IMR-90 (cell line): Measurements from ENCODE around the gene ANKRD36B. TPM values are rescaled to one million over a fixed set of nuclear protein-coding genes. Genes with fewer than 3 reads are reported as not detected.
"Not testable (repeated sequence)": the region's sequence is repeated elsewhere in the genome, so short reads cannot be mapped to it uniquely, and the experiment has no call there.

Experiments used
- ATAC-seq: fragments of 200-7000 bp; cut with Tn5 transposase; 2 replicates; pipeline ENCODE4 v1.9.1; 2020; ENCODE audit warnings: low read depth, mild to moderate bottlenecking, moderate library complexity
- BruUV-seq: library from RNA; stranded (reverse); fragments of 400-500 nt; replicated peaks from 2 replicates; lab custom pipeline; 2021; lab: Mats Ljungman, UMichigan
- CTCF ChIA-PET: fragments of 300-600 bp; formaldehyde crosslinking; extraction: SDS; loops from one replicate; lab custom pipeline; 2021; ENCODE audit warnings: antibody characterized with exemption; lab: Yijun Ruan, JAX
- POLR2A ChIA-PET: fragments of 300-600 bp; sonication (Branson Sonifier 250); formaldehyde crosslinking; loops from one replicate; lab custom pipeline; 2022; ENCODE audit warnings: antibody characterized with exemption; ENCODE audit not compliant: unreplicated experiment; lab: Charles Lee
- DNase-seq: peaks from one replicate; pipeline ENCODE4 v3.0.0; 2013
- H2AFZ ChIP-seq: replicated peaks from 2 replicates; pipeline ENCODE3; 2013; ENCODE audit warnings: low read length, mild to moderate bottlenecking; ENCODE audit not compliant: poor library complexity
- H2AK5ac ChIP-seq: 2 replicates; pipeline ENCODE4 v1.6.1; 2013; ENCODE audit warnings: low read depth, low read length, inconsistent platforms
- H2AK9ac ChIP-seq: replicated peaks from 2 replicates; pipeline ENCODE3; 2013; ENCODE audit warnings: mild to moderate bottlenecking, low read depth, low read length, moderate library complexity; ENCODE audit not compliant: poor library complexity
- H2BK120ac ChIP-seq: 2 replicates; pipeline ENCODE4 v1.6.1; 2013; ENCODE audit warnings: low read depth, low read length, inconsistent platforms
- H2BK15ac ChIP-seq: 3 replicates; pipeline ENCODE4 v1.6.1; 2013; ENCODE audit warnings: low read depth, low read length, inconsistent platforms
- H2BK20ac ChIP-seq: 2 replicates; pipeline ENCODE4 v1.6.1; 2013; ENCODE audit warnings: low read depth, mild to moderate bottlenecking, inconsistent platforms, low read length, moderate library complexity
- H2BK5ac ChIP-seq: 2 replicates; pipeline ENCODE4 v1.6.1; 2013; ENCODE audit warnings: mild to moderate bottlenecking, low read depth, low read length, inconsistent platforms; ENCODE audit not compliant: poor library complexity, severe bottlenecking
- H3K14ac ChIP-seq: replicated peaks from 2 replicates; pipeline ENCODE4 v1.6.1; 2013; ENCODE audit warnings: low read depth, low read length, inconsistent platforms
- H3K18ac ChIP-seq: 2 replicates; pipeline ENCODE4 v1.6.1; 2013; ENCODE audit warnings: low read depth, low read length, control low read depth
- H3K23ac ChIP-seq: 2 replicates; pipeline ENCODE4 v1.6.1; 2013; ENCODE audit warnings: low read depth, low read length, inconsistent platforms
- H3K27ac ChIP-seq: 2 replicates; pipeline ENCODE4 v1.5.1; 2013; ENCODE audit warnings: mild to moderate bottlenecking, control low read depth, low read length; ENCODE audit not compliant: insufficient read depth
- H3K27me3 ChIP-seq: 2 replicates; pipeline ENCODE4 v1.6.1; 2013; ENCODE audit warnings: low read length; ENCODE audit not compliant: control insufficient read depth, insufficient read depth
- H3K36me3 ChIP-seq: 2 replicates; pipeline ENCODE4 v1.6.1; 2013; ENCODE audit warnings: low read length, mixed read lengths; ENCODE audit not compliant: control insufficient read depth, insufficient read depth
- H3K4ac ChIP-seq: 2 replicates; pipeline ENCODE4 v1.6.1; 2013; ENCODE audit warnings: low read depth, low read length, inconsistent platforms
- H3K4me1 ChIP-seq: 2 replicates; pipeline ENCODE4 v1.6.1; 2013; ENCODE audit warnings: low read length, mixed read lengths; ENCODE audit not compliant: control insufficient read depth, insufficient read depth
- H3K4me2 ChIP-seq: 2 replicates; pipeline ENCODE4 v1.6.1; 2013; ENCODE audit warnings: low read depth, mild to moderate bottlenecking, control low read depth, low read length, moderate library complexity
- H3K4me3 ChIP-seq: 2 replicates; pipeline ENCODE4 v1.5.1; 2013; ENCODE audit warnings: low read depth, mild to moderate bottlenecking, control low read depth, low read length, moderate library complexity; ENCODE audit not compliant: insufficient read depth
- H3K56ac ChIP-seq: 2 replicates; pipeline ENCODE4 v1.6.1; 2013; ENCODE audit warnings: low read length, inconsistent platforms; ENCODE audit not compliant: insufficient read depth; ENCODE audit errors: extremely low read depth
- H3K79me1 ChIP-seq, 2 experiments: 2 replicates each; pipeline ENCODE4 v1.6.1; 2013; ENCODE audit warnings: low read length in 2 of 2, inconsistent platforms in 1 of 2, low read depth in 1 of 2
- H3K9ac ChIP-seq: 2 replicates; pipeline ENCODE4 v1.6.1; 2013; ENCODE audit warnings: low read depth, low read length, control low read depth
- H3K9me1 ChIP-seq: 2 replicates; pipeline ENCODE4 v1.6.1; 2013; ENCODE audit warnings: low read length, inconsistent platforms; ENCODE audit not compliant: insufficient read depth
- H3K9me3 ChIP-seq: 2 replicates; pipeline ENCODE4 v1.6.1; 2013; ENCODE audit warnings: low read length; ENCODE audit not compliant: control insufficient read depth, insufficient read depth
- H4K20me1 ChIP-seq: 2 replicates; pipeline ENCODE4 v1.6.1; 2013; ENCODE audit warnings: low read length, inconsistent platforms; ENCODE audit not compliant: insufficient read depth
- H4K5ac ChIP-seq: 2 replicates; pipeline ENCODE4 v1.6.1; 2013; ENCODE audit warnings: mild to moderate bottlenecking, low read depth, low read length, control low read depth
- H4K8ac ChIP-seq, 2 experiments: 2 replicates each; pipeline ENCODE4 v1.6.1; 2013; ENCODE audit warnings: low read depth in 2 of 2, low read length in 2 of 2, control low read depth in 1 of 2, inconsistent platforms in 1 of 2
- H4K91ac ChIP-seq: 2 replicates; pipeline ENCODE4 v1.6.1; 2013; ENCODE audit warnings: low read depth, low read length, inconsistent platforms; ENCODE audit not compliant: insufficient read depth
- WGBS, 2 experiments: methylation state at CpG; one replicate each; pipeline versions ENCODE4 v1.1.5 to v1.1.7; 2013; ENCODE audit warnings: missing lambda C conversion rate in 2 of 2; ENCODE audit not compliant: insufficient read length in 1 of 2; ENCODE audit errors: extremely low coverage in 2 of 2; 5-methylcytosine and 5-hydroxymethylcytosine counted together
- dilution Hi-C: fragments of 300-500 bp; cut with HindIII; formaldehyde crosslinking; loops from one replicate; pipeline ENCODE4 v1.14.3; 2018; ENCODE audit warnings: low sequenced_read_pairs; ENCODE audit not compliant: unreplicated experiment
- in situ Hi-C: fragments of 300-500 bp; cut with MboI; formaldehyde crosslinking; loops from 3 replicates; pipeline ENCODE4 v1.14.3; 2019; ENCODE audit warnings: low sequenced_read_pairs, inconsistent platforms, mixed read lengths
- intact Hi-C: fragments of 100-400 bp; cut with micrococcal nuclease; formaldehyde crosslinking; loops from 2 replicates; pipeline ENCODE4 v1.10.0; 2022
- polyA plus RNA-seq, 3 experiments: library from polyadenylated mRNA; depleted of rRNA; stranded (reverse); fragments of >200 nt; gene quantifications; 2 replicates each; pipeline ENCODE4 v1.2.3, GENCODE V29; 2012; ENCODE audit warnings: low replicate concordance in 1 of 3
- total RNA-seq: library from RNA; depleted of rRNA; stranded (reverse); fragments of >200 nt; gene quantifications from 2 replicates; pipeline ENCODE4 v1.2.3, GENCODE V29; 2012

Gene ANKRD36B
- total and polyA plus RNA-seq, 2 of the 4 experiments (the other 2 are of a cell fraction): 4.2 to 11.7 TPM

- not testable (repeated sequence) for H3K9me3 ChIP-seq
Observed at GRCh38 chr2:97625354-97626048, 35.8 kb upstream of the ANKRD36B start.

GRCh38 chr2:97622976-97623375, 33.3 kb upstream of the ANKRD36B start:
- H3K79me1 ChIP-seq, H2BK20ac ChIP-seq, DNase-seq, H3K27me3 ChIP-seq, H3K27ac ChIP-seq, H4K20me1 ChIP-seq, intact Hi-C loops, H2AK5ac ChIP-seq, H3K4me3 ChIP-seq, ATAC-seq, H3K18ac ChIP-seq, H3K4ac ChIP-seq, POLR2A ChIA-PET, H3K23ac ChIP-seq, H3K4me1 ChIP-seq, H3K56ac ChIP-seq, H3K9ac ChIP-seq, dilution Hi-C loops, in situ Hi-C loops, H4K5ac ChIP-seq, H3K9me1 ChIP-seq, H3K36me3 ChIP-seq, H3K4me2 ChIP-seq, H2AK9ac ChIP-seq, H3K14ac ChIP-seq, H2AFZ ChIP-seq, BruUV-seq, H2BK15ac ChIP-seq, CTCF ChIA-PET, H3K9me3 ChIP-seq, H2BK5ac ChIP-seq, H4K91ac ChIP-seq, H2BK120ac ChIP-seq, H4K8ac ChIP-seq: not testable (repeated sequence)

More at GRCh38 chr2:97625354-97626048, 35.8 kb upstream of the ANKRD36B start:
- H3K27ac ChIP-seq, H2AK9ac ChIP-seq, dilution Hi-C loops, H2AK5ac ChIP-seq, H3K4me2 ChIP-seq, H3K36me3 ChIP-seq, H3K9me1 ChIP-seq, H4K5ac ChIP-seq, H3K79me1 ChIP-seq, H3K4me1 ChIP-seq, H3K14ac ChIP-seq, POLR2A ChIA-PET, DNase-seq, H3K27me3 ChIP-seq, H3K4ac ChIP-seq, H3K9ac ChIP-seq, CTCF ChIA-PET, H3K18ac ChIP-seq, H2AFZ ChIP-seq, H4K91ac ChIP-seq, H2BK15ac ChIP-seq, H3K56ac ChIP-seq, intact Hi-C loops, H2BK20ac ChIP-seq, BruUV-seq, H4K20me1 ChIP-seq, H4K8ac ChIP-seq, H2BK5ac ChIP-seq, H2BK120ac ChIP-seq, ATAC-seq, H3K4me3 ChIP-seq, H3K23ac ChIP-seq, in situ Hi-C loops: not testable (repeated sequence)
- no CpG with 5 or more reads among the region's 8 CpGs for WGBS, 2 experiments
